ENCODE measurements around the gene HIPK2. TPM values are rescaled to one million over a fixed set of nuclear protein-coding genes. Genes with fewer than 3 reads are reported as not detected.

HIPK2 gene
- total RNA-seq, 2 donors from 2014 or later: 95.1 to 125 TPM

DNA sequence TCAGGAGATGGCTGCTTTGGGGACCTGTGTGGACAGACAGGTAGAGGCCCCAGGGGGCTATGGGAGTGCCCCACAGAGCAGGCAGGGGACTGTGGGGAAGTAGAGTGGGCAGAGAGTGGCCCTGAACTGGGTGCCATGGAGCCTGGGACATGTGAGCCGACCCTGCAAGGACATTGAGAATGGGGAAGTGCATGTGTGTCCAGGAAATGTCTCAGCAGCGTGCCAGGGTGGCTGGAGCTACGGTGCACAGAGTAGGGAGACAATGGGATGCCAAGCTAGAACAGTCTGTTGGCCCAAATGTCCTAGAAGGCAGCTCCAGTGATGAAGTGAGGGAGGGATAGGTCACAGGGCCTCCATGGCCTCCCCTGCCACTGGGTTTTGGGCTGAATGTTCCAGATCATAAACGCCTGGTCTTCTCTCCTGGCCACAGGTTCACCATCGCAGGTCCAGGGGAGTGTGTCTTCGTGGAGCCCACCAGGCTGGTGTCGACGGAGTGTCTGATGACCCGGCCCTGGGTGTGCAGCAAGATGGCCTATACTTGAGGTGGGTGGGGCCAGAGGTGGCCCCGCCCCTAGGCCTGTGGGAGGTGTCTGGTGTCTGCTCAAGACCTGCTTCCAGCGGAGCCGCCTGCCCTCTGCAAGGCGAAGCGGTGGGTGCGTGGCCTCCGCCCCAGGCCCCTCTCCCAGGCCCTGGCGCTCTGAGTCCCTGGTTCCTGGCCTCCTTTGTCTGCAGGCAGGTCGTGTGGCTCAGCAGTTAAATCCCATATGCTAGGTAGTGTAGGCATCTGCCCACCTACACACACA lies 233.8 kb downstream of the HIPK2 start:
- TF ChIP-seq, protein P1, sequence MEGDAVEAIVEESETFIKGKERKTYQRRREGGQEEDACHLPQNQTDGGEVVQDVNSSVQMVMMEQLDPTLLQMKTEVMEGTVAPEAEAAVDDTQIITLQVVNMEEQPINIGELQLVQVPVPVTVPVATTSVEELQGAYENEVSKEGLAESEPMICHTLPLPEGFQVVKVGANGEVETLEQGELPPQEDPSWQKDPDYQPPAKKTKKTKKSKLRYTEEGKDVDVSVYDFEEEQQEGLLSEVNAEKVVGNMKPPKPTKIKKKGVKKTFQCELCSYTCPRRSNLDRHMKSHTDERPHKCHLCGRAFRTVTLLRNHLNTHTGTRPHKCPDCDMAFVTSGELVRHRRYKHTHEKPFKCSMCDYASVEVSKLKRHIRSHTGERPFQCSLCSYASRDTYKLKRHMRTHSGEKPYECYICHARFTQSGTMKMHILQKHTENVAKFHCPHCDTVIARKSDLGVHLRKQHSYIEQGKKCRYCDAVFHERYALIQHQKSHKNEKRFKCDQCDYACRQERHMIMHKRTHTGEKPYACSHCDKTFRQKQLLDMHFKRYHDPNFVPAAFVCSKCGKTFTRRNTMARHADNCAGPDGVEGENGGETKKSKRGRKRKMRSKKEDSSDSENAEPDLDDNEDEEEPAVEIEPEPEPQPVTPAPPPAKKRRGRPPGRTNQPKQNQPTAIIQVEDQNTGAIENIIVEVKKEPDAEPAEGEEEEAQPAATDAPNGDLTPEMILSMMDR (conservative IDR thresholded peaks at IDR 0.05): no peak
- H3K4me1 ChIP-seq (ENCODE audit: control insufficient read depth, insufficient read depth, low read length): peaks cover 2% of the 10 kb centered on the region
- DNase-seq: peak; percentile 76
- H3K27ac ChIP-seq (ENCODE audit: low read depth, low read length): no peak overlapping the region
- no peak overlapping the region for H3K4me3 Mint-ChIP-seq
- no peaks in the 10 kb centered on the region for H3K27me3 ChIP-seq (ENCODE audit: control insufficient read depth, insufficient read depth, low read length, poor library complexity, severe bottlenecking)
- H3K9me3 ChIP-seq (ENCODE audit: control insufficient read depth, low read length): no peaks in the 10 kb centered on the region
- H3K9me3 Mint-ChIP-seq: no peaks in the 10 kb centered on the region
- no peaks in the 10 kb centered on the region for H3K36me3 Mint-ChIP-seq (ENCODE audit: low read depth)
- H3K9ac ChIP-seq (ENCODE audit: extremely low read depth, low read length, poor library complexity, severe bottlenecking): no peak overlapping the region
- H3K4me3 ChIP-seq (ENCODE audit: low read length): no peak overlapping the region
- peaks cover 12% of the 10 kb centered on the region for H3K27me3 Mint-ChIP-seq (ENCODE audit: insufficient read depth)
- H3K27ac Mint-ChIP-seq: no peak overlapping the region
- no peaks in the 10 kb centered on the region for H3K36me3 ChIP-seq (ENCODE audit: control insufficient read depth, insufficient read depth, low read length)
- 92 to 99% methylated on average over 9 to 18 of the region's 18 CpGs for WGBS, 2 experiments (ENCODE audit: insufficient coverage in 1 of 2, insufficient read length in 1 of 2)
- peaks cover 4% of the 10 kb centered on the region for H3K4me1 Mint-ChIP-seq

GRCh38 chr7:139542308-139543151 lies 235.3 kb downstream of the HIPK2 start:
- WGBS, 2 experiments (ENCODE audit: insufficient coverage in 1 of 2, insufficient read length in 1 of 2): 96 to 97% methylated on average over 18 to 28 of the region's 28 CpGs
- H3K4me3 Mint-ChIP-seq: no peak overlapping the region
- no peak for DNase-seq
- Histone ChIP-seq H3K9ac (ENCODE audit: extremely low read depth, low read length, poor library complexity, severe bottlenecking) (no peak overlapping the region), H3K27me3 (ENCODE audit: control insufficient read depth, insufficient read depth, low read length, poor library complexity, severe bottlenecking) (no peaks in the 10 kb centered on the region), H3K36me3 (ENCODE audit: control insufficient read depth, insufficient read depth, low read length) (no peaks in the 10 kb centered on the region), H3K9me3 (ENCODE audit: control insufficient read depth, low read length) (no peaks in the 10 kb centered on the region), H3K4me3 (ENCODE audit: low read length) (no peak overlapping the region), H3K27ac (ENCODE audit: low read depth, low read length) (no peak overlapping the region), H3K4me1 (ENCODE audit: control insufficient read depth, insufficient read depth, low read length) (peaks cover 2% of the 10 kb centered on the region)
- H3K4me1 Mint-ChIP-seq: peaks cover 6% of the 10 kb centered on the region
- no peak overlapping the region for H3K27ac Mint-ChIP-seq
- no peaks in the 10 kb centered on the region for H3K36me3 Mint-ChIP-seq (ENCODE audit: low read depth)
- TF ChIP-seq, protein P1 (conservative IDR thresholded peaks at IDR 0.05): no peak
- H3K9me3 Mint-ChIP-seq: no peaks in the 10 kb centered on the region
- peaks cover 12% of the 10 kb centered on the region for H3K27me3 Mint-ChIP-seq (ENCODE audit: insufficient read depth)

DNA sequence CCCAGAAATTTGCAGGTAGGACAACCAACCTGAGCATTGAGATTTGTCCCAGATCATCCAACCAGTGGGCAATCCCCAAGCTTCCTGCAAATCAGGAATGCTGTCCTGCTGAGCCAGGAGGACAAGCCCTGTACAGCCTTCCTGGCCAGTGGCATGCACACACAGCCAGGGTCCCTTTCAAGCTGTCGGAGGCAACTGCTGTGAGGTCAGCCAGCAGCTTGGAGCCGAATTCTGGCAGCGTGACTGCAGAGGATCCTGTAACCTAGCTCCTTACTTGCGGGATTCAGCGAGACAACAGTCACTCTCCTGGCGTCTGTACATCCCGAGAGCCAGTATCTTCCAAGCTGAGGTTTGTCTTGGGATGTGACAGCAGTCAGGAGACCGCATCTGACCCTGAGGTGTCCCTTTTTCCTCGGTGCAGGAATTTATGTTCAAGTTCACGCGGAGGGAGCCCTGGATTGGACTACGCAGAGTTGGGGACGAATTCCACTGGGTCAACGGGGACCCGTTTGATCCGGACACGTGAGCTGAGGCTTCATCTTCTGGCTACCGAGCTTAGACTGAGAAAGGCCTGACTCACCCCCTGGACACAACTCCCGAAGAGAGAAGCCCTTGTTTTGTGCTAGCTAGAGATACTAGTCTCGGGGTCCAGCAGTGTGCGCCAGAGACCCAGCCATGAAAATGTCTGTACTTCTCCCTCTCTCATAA lies 236.0 kb downstream of the HIPK2 start:
- no peak overlapping the region for H3K9ac ChIP-seq (ENCODE audit: extremely low read depth, low read length, poor library complexity, severe bottlenecking)
- Mint-ChIP-seq H3K4me1 (peaks cover 13% of the 10 kb centered on the region), H3K27me3 (ENCODE audit: insufficient read depth) (peaks cover 12% of the 10 kb centered on the region), H3K27ac (no peak overlapping the region), H3K36me3 (ENCODE audit: low read depth) (no peaks in the 10 kb centered on the region), H3K4me3 (no peak overlapping the region), H3K9me3 (no peaks in the 10 kb centered on the region)
- H3K27ac ChIP-seq (ENCODE audit: low read depth, low read length): no peak overlapping the region
- TF ChIP-seq, protein P1 (conservative IDR thresholded peaks at IDR 0.05): no peak
- H3K4me1 ChIP-seq (ENCODE audit: control insufficient read depth, insufficient read depth, low read length): peaks cover 2% of the 10 kb centered on the region
- no peaks in the 10 kb centered on the region for H3K27me3 ChIP-seq (ENCODE audit: control insufficient read depth, insufficient read depth, low read length, poor library complexity, severe bottlenecking)
- H3K9me3 ChIP-seq (ENCODE audit: control insufficient read depth, low read length): no peaks in the 10 kb centered on the region
- H3K36me3 ChIP-seq (ENCODE audit: control insufficient read depth, insufficient read depth, low read length): no peaks in the 10 kb centered on the region
- peak; percentile 78 for DNase-seq
- no peak overlapping the region for H3K4me3 ChIP-seq (ENCODE audit: low read length)
- WGBS, 2 experiments (ENCODE audit: insufficient coverage in 1 of 2, insufficient read length in 1 of 2): 65 to 85% methylated on average over 17 to 21 of the region's 21 CpGs
